Panc1 (cell line): ENCODE results near the gene GPR12.

ENCODE experiments used
- POLR2AphosphoS5 ChIP-seq: IDR thresholded peaks from 2 replicates; pipeline ENCODE4 v1.6.1; 2012; ENCODE audit warnings: mild to moderate bottlenecking, low read depth, low read length, moderate library complexity
- SIN3A ChIP-seq: IDR thresholded peaks from 2 replicates; pipeline ENCODE4 v1.6.1; 2012; ENCODE audit warnings: low read depth, mild to moderate bottlenecking, low read length, moderate library complexity, borderline replicate concordance; ENCODE audit not compliant: insufficient read depth
- TCF7L2 ChIP-seq: IDR thresholded peaks from 2 replicates; pipeline ENCODE4 v1.6.1; 2011; ENCODE audit warnings: mild to moderate bottlenecking, low read depth, low read length, inconsistent platforms
- TF ChIP-seq, protein P1 (sequence below): fragments of 450-650 bp; IDR thresholded peaks from 2 replicates; pipeline ENCODE4 v1.5.1; 2017; ENCODE audit warnings: mild to moderate bottlenecking
- TF ChIP-seq, protein P2 (sequence below), 2 experiments: IDR thresholded peaks; 2 replicates each; pipeline ENCODE4 v1.6.1; 2011 to 2012; ENCODE audit warnings: low read depth in 2 of 2, control low read depth in 1 of 2, low read length in 1 of 2, mild to moderate bottlenecking in 1 of 2, moderate library complexity in 1 of 2; ENCODE audit not compliant: insufficient read depth in 1 of 2

DNA sequence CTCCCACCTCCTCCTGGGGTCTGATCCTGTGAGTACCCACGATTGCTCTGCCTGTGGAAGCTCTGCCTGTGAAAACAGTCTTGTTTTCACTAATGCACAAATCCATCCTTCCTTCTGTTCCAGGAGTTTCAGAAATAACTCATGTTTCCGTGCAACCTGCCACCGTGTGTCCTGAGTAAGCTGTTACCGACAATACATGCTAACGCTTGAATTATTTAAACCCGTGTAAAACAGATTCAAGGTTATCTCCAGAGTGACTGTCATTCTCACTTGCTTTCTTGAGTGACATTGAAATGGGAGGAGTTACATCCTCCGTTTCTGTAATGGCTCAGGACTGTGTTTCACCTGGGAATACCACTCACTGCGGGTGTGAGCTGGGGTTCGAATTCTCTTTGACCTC lies 24.9 kb downstream of the GPR12 start:
- TF ChIP-seq, protein P1, sequence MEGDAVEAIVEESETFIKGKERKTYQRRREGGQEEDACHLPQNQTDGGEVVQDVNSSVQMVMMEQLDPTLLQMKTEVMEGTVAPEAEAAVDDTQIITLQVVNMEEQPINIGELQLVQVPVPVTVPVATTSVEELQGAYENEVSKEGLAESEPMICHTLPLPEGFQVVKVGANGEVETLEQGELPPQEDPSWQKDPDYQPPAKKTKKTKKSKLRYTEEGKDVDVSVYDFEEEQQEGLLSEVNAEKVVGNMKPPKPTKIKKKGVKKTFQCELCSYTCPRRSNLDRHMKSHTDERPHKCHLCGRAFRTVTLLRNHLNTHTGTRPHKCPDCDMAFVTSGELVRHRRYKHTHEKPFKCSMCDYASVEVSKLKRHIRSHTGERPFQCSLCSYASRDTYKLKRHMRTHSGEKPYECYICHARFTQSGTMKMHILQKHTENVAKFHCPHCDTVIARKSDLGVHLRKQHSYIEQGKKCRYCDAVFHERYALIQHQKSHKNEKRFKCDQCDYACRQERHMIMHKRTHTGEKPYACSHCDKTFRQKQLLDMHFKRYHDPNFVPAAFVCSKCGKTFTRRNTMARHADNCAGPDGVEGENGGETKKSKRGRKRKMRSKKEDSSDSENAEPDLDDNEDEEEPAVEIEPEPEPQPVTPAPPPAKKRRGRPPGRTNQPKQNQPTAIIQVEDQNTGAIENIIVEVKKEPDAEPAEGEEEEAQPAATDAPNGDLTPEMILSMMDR = no peak
- TF ChIP-seq SIN3A (no peak), POLR2AphosphoS5 (no peak), TCF7L2 (no peak)
- TF ChIP-seq, protein P2, sequence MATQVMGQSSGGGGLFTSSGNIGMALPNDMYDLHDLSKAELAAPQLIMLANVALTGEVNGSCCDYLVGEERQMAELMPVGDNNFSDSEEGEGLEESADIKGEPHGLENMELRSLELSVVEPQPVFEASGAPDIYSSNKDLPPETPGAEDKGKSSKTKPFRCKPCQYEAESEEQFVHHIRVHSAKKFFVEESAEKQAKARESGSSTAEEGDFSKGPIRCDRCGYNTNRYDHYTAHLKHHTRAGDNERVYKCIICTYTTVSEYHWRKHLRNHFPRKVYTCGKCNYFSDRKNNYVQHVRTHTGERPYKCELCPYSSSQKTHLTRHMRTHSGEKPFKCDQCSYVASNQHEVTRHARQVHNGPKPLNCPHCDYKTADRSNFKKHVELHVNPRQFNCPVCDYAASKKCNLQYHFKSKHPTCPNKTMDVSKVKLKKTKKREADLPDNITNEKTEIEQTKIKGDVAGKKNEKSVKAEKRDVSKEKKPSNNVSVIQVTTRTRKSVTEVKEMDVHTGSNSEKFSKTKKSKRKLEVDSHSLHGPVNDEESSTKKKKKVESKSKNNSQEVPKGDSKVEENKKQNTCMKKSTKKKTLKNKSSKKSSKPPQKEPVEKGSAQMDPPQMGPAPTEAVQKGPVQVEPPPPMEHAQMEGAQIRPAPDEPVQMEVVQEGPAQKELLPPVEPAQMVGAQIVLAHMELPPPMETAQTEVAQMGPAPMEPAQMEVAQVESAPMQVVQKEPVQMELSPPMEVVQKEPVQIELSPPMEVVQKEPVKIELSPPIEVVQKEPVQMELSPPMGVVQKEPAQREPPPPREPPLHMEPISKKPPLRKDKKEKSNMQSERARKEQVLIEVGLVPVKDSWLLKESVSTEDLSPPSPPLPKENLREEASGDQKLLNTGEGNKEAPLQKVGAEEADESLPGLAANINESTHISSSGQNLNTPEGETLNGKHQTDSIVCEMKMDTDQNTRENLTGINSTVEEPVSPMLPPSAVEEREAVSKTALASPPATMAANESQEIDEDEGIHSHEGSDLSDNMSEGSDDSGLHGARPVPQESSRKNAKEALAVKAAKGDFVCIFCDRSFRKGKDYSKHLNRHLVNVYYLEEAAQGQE (IDR thresholded peaks at IDR 0.05; ENCODE audit: insufficient read depth in 1 of 2, low read depth in 2 of 2, low read length in 1 of 2) = no peak
